Testis (tissue), 3 donors: ENCODE measurements around the gene CLDN1. TPM values are rescaled to one million over a fixed set of nuclear protein-coding genes. Genes with fewer than 3 reads are reported as not detected.
A peak's percentile ranks its signal among the peaks of the same experiment; 100 is the strongest.

Source experiments
- DNase-seq: peaks from one replicate; pipeline ENCODE4 v3.0.0-alpha.2; 2019
- H3K27ac ChIP-seq, 2 donors: fragments of 200-600 bp; sonication (generic); one replicate each; pipeline ENCODE4 v1.5.1; 2019
- H3K27me3 ChIP-seq: fragments of 200-600 bp; sonication (generic); one replicate; pipeline ENCODE4 v1.5.1; 2019
- H3K36me3 ChIP-seq: fragments of 200-600 bp; sonication (generic); one replicate; pipeline ENCODE4 v1.5.1; 2017; ENCODE audit warnings: low read depth; ENCODE audit errors: missing control alignments
- H3K4me1 ChIP-seq: fragments of 200-600 bp; sonication (generic); one replicate; pipeline ENCODE4 v1.5.1; 2019
- H3K4me3 ChIP-seq, 2 donors: fragments of 200-600 bp; sonication (generic); one replicate each; pipeline ENCODE4 v1.5.1; 2017 to 2019
- H3K9me3 ChIP-seq: fragments of 200-600 bp; sonication (generic); one replicate; pipeline ENCODE4 v1.5.1; 2017
- CTCF ChIP-seq, 3 experiments: fragments of 450-650 bp in 2 of 3; fragments of 200-600 bp in 1 of 3; sonication (generic) in 1 of 3; IDR thresholded peaks; one replicate each; pipeline ENCODE4 v1.5.1; 2016 to 2019; ENCODE audit warnings: antibody characterized with exemption in 3 of 3, mild to moderate bottlenecking in 2 of 3, moderate library complexity in 1 of 3
- POLR2A ChIP-seq: fragments of 450-650 bp; IDR thresholded peaks from one replicate; pipeline ENCODE4 v1.6.1; 2017; ENCODE audit warnings: antibody characterized with exemption, mild to moderate bottlenecking, moderate library complexity
- WGBS, 2 donors: methylation state at CpG; one replicate each; pipeline ENCODE4 v1.1.5; 2018; 5-methylcytosine and 5-hydroxymethylcytosine counted together
- intact Hi-C: fragments of 100-400 bp; cut with DNase I; formaldehyde crosslinking; loops from one replicate; pipeline ENCODE4 v1.15.1; 2023; ENCODE audit warnings: low total_unique reads
- polyA plus RNA-seq: library from polyadenylated mRNA; stranded (reverse); fragments of 350-450 nt; fragmentation: Illumina TruSeq; extraction: RNeasy Lipid Tissue Mini Kit (QIAGEN cat#74804); gene quantifications from one replicate; pipeline ENCODE4 v1.2.3, GENCODE V29; 2014; ENCODE audit warnings: low read depth, low replicate concordance; ENCODE audit not compliant: insufficient read depth
- total RNA-seq, 2 donors: library from RNA; depleted of rRNA; stranded (reverse); fragments of >200 nt; gene quantifications; one replicate each; pipeline ENCODE4 v1.2.3, GENCODE V29; 2016

The CLDN1 gene
- total and polyA plus RNA-seq, 3 donors from 2014 or later: 5.7 to 37.5 (median 37.1) TPM

- no peak for TF ChIP-seq CTCF (IDR thresholded peaks at IDR 0.05)
- no peaks in the 10 kb centered on the region for H3K27me3 ChIP-seq
- H3K4me3 ChIP-seq: no peak overlapping the region
- no peak overlapping the region for H3K27ac ChIP-seq
- no peaks in the 10 kb centered on the region for H3K36me3 ChIP-seq
- intact Hi-C loops: no loop called here
- DNase-seq: no peak
- peaks cover 5% of the 10 kb centered on the region for H3K4me1 ChIP-seq
- no peaks in the 10 kb centered on the region for H3K9me3 ChIP-seq
These were observed 55.9 kb downstream of the CLDN1 start for GRCh38 chr3:190266265-190266912.

- no peaks in the 10 kb centered on the region for H3K27me3 ChIP-seq
- H3K36me3 ChIP-seq: no peaks in the 10 kb centered on the region
- peaks cover 5% of the 10 kb centered on the region for H3K4me1 ChIP-seq
- H3K27ac ChIP-seq: no peak overlapping the region
- intact Hi-C loops: no loop called here
- H3K4me3 ChIP-seq: no peak overlapping the region
- no peak for DNase-seq
- no peaks in the 10 kb centered on the region for H3K9me3 ChIP-seq
- TF ChIP-seq POLR2A (no peak), CTCF (IDR thresholded peaks at IDR 0.05) (no peak)
- WGBS, 2 donors: 44 to 47% methylated on average over 3 of the region's 3 CpGs
These were observed 56.5 kb downstream of the CLDN1 start for GRCh38 chr3:190265796-190266195.

GRCh38 chr3:190265126-190265525 is 57.1 kb downstream of the CLDN1 start:
- H3K27me3 ChIP-seq: no peaks in the 10 kb centered on the region
- H3K27ac ChIP-seq: no peak overlapping the region
- no peak for TF ChIP-seq POLR2A
- TF ChIP-seq CTCF (IDR thresholded peaks at IDR 0.05): no peak
- H3K9me3 ChIP-seq: no peaks in the 10 kb centered on the region
- no peak overlapping the region for H3K4me3 ChIP-seq
- intact Hi-C loops: no loop called here
- H3K36me3 ChIP-seq: no peaks in the 10 kb centered on the region
- DNase-seq: no peak
- H3K4me1 ChIP-seq: peaks cover 5% of the 10 kb centered on the region
- 57 to 72% methylated on average over 1 of the region's 1 CpG for WGBS, 2 donors

GRCh38 chr3:190261740-190262139 is 60.5 kb downstream of the CLDN1 start:
- H3K27ac ChIP-seq: peak overlapping the region in 1 of 2 donors; percentile 59
- peak; percentile 34 for DNase-seq
- no peaks in the 10 kb centered on the region for H3K36me3 ChIP-seq
- peaks cover 11% of the 10 kb centered on the region for H3K4me1 ChIP-seq
- TF ChIP-seq POLR2A (no peak), CTCF (IDR thresholded peaks at IDR 0.05) (no peak)
- intact Hi-C loops: no loop called here
- H3K9me3 ChIP-seq: no peaks in the 10 kb centered on the region
- H3K4me3 ChIP-seq: no peak overlapping the region
- H3K27me3 ChIP-seq: no peaks in the 10 kb centered on the region

GRCh38 chr3:190261015-190261414 is 61.2 kb downstream of the CLDN1 start:
- no peaks in the 10 kb centered on the region for H3K36me3 ChIP-seq
- WGBS, 2 donors: 56 to 68% methylated on average over 3 of the region's 3 CpGs
- peak; percentile 23 for DNase-seq
- no peaks in the 10 kb centered on the region for H3K9me3 ChIP-seq
- H3K4me1 ChIP-seq: peaks cover 7% of the 10 kb centered on the region
- no peak overlapping the region for H3K4me3 ChIP-seq
- H3K27ac ChIP-seq: peak overlapping the region in 1 of 2 donors; percentile 59
- H3K27me3 ChIP-seq: no peaks in the 10 kb centered on the region
- TF ChIP-seq POLR2A (no peak), CTCF (IDR thresholded peaks at IDR 0.05) (no peak)
- intact Hi-C loops: no loop called here
